ENCODE measurements around the gene LINC00632.

LINC00632 gene

DNA sequence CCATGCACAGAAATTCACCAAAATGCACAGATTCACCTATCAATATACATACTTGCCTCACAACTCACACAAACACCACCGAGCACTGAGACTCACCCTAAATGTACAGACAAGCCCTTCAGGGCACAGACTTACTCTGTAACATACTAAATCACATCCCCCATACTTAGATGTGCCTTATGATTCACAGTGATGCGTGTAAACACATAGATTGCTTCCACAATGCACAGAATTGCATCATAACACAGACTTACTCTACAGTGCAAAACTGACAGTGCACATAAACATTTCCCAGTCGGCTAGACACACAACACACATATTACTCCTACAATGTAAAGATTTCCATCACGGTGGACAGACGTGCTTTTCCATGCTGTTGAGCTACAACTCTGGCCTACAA, 6.2 kb downstream of the LINC00632 start:
- Histone ChIP-seq H3K18ac (ENCODE audit: low read length) (no peak overlapping the region), H3K4me3 (ENCODE audit: low read depth, low read length) (no peak overlapping the region), H2BK5ac (ENCODE audit: low read depth, low read length, poor library complexity) (no peak overlapping the region), H3K79me1 (ENCODE audit: low read length) (peaks cover 8% of the 10 kb centered on the region), H3K4me1 (ENCODE audit: control insufficient read depth in 1 of 2, insufficient read depth in 2 of 2, low read length in 2 of 2) (peaks cover 7 to 12% of the 10 kb centered on the region in 2 experiments), H3K4me2 (ENCODE audit: low read length) (no peak overlapping the region), H3K27me3 (ENCODE audit: insufficient read depth, low read length) (no peaks in the 10 kb centered on the region), H3K36me3 (ENCODE audit: control insufficient read depth in 1 of 2, insufficient read depth in 2 of 2, low read length in 2 of 2) (no peaks in the 10 kb centered on the region), H3K23ac (ENCODE audit: low read length) (no peak overlapping the region), H2BK120ac (ENCODE audit: insufficient read depth, low read length, poor library complexity) (no peak overlapping the region), H3K27ac (ENCODE audit: low read depth, low read length) (no peak overlapping the region), H3K9me3 (ENCODE audit: insufficient read depth, low read depth, low read length) (no peaks in the 10 kb centered on the region), H2AK5ac (ENCODE audit: low read length) (no peak overlapping the region), H3K79me2 (ENCODE audit: control insufficient read depth, insufficient read depth, low read length, poor library complexity) (no peaks in the 10 kb centered on the region), H4K8ac (ENCODE audit: low read depth, low read length) (no peak overlapping the region), H3K9ac (ENCODE audit: low read length) (no peak overlapping the region), H4K91ac (ENCODE audit: low read depth, low read length) (no peak overlapping the region), H4K12ac (ENCODE audit: low read depth, low read length) (no peak overlapping the region), H2AFZ (ENCODE audit: insufficient read depth, low read length, poor library complexity) (no peak overlapping the region), H3K14ac (ENCODE audit: low read length) (no peak overlapping the region), H2BK12ac (ENCODE audit: low read length) (no peak overlapping the region), H3K4ac (ENCODE audit: low read depth, low read length) (no peak overlapping the region)
- WGBS (ENCODE audit: extremely low coverage, insufficient coverage, insufficient read length), result no CpG with 5 or more reads among the region's 5 CpGs
- DNase-seq, result no peak

DNA sequence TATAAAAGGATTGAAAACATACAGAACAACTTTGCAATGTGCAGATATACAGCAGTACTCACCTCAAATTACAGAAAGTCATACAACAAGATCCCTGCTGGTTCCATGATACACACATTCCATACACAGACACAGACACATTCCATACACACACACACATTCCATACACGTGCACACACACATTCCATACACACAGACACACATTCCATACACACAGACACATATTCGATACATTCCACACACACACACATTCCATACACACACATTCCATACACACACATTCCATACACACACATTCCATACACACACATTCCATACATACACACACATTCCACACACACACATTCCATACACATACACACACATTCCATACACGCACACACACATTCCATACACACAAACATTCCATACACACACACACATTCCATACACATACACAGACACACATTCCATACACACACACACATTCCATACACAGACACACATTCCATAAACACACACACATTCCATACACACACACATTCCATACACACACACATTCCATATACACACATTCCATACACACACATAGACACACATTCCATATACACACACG, 13.7 kb downstream of the LINC00632 start:
- DNase-seq, result peak in 1 of 2 donors; percentile 4
- Histone ChIP-seq H3K18ac (ENCODE audit: low read length) (no peak overlapping the region), H2AK5ac (ENCODE audit: low read length) (no peak overlapping the region), H3K4me2 (ENCODE audit: low read length) (no peak overlapping the region), H3K4me3 (ENCODE audit: low read depth, low read length) (no peak overlapping the region), H2AFZ (ENCODE audit: insufficient read depth, low read length, poor library complexity) (no peak overlapping the region), H4K12ac (ENCODE audit: low read depth, low read length) (no peak overlapping the region), H3K4me1 (ENCODE audit: control insufficient read depth in 1 of 2, insufficient read depth in 2 of 2, low read length in 2 of 2) (no peaks in the 10 kb centered on the region), H3K27me3 (ENCODE audit: insufficient read depth, low read length) (no peaks in the 10 kb centered on the region), H2BK5ac (ENCODE audit: low read depth, low read length, poor library complexity) (no peak overlapping the region), H2BK120ac (ENCODE audit: insufficient read depth, low read length, poor library complexity) (no peak overlapping the region), H3K36me3 (ENCODE audit: control insufficient read depth in 1 of 2, insufficient read depth in 2 of 2, low read length in 2 of 2) (peaks cover 0 to 19% of the 10 kb centered on the region in 2 experiments), H3K14ac (ENCODE audit: low read length) (no peak overlapping the region), H4K91ac (ENCODE audit: low read depth, low read length) (no peak overlapping the region), H3K9ac (ENCODE audit: low read length) (no peak overlapping the region), H3K23ac (ENCODE audit: low read length) (no peak overlapping the region), H3K79me2 (ENCODE audit: control insufficient read depth, insufficient read depth, low read length, poor library complexity) (no peaks in the 10 kb centered on the region), H2BK12ac (ENCODE audit: low read length) (no peak overlapping the region), H3K4ac (ENCODE audit: low read depth, low read length) (no peak overlapping the region), H4K8ac (ENCODE audit: low read depth, low read length) (no peak overlapping the region), H3K27ac (ENCODE audit: low read depth, low read length) (no peak overlapping the region), H3K9me3 (ENCODE audit: insufficient read depth, low read depth, low read length) (peaks cover 1% of the 10 kb centered on the region), H3K79me1 (ENCODE audit: low read length) (no peaks in the 10 kb centered on the region)
- 40% methylated on average over 3 of the region's 4 CpGs for WGBS (ENCODE audit: extremely low coverage, insufficient coverage, insufficient read length)

DNA sequence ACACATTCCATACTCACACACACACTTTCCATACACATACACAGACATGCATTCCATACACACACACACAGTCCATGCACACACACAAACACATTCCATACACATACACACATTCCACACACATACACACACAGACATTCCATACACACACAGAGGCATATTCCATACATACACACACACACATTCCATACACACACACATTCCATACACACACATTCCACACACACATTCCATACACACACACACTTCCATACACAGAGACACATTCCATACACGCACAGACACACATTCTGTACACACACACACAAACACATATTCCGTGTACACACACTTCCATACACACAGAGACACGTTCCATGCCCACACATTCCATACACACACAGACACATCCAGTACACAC, 14.8 kb downstream of the LINC00632 start:
- Histone ChIP-seq H3K4ac (ENCODE audit: low read depth, low read length) (no peak overlapping the region), H3K79me2 (ENCODE audit: control insufficient read depth, insufficient read depth, low read length, poor library complexity) (no peaks in the 10 kb centered on the region), H3K4me3 (ENCODE audit: low read depth, low read length) (no peak overlapping the region), H4K91ac (ENCODE audit: low read depth, low read length) (no peak overlapping the region), H3K27me3 (ENCODE audit: insufficient read depth, low read length) (no peaks in the 10 kb centered on the region), H3K4me1 (ENCODE audit: control insufficient read depth in 1 of 2, insufficient read depth in 2 of 2, low read length in 2 of 2) (no peaks in the 10 kb centered on the region), H3K27ac (ENCODE audit: low read depth, low read length) (no peak overlapping the region), H3K4me2 (ENCODE audit: low read length) (no peak overlapping the region), H2BK120ac (ENCODE audit: insufficient read depth, low read length, poor library complexity) (no peak overlapping the region), H3K14ac (ENCODE audit: low read length) (no peak overlapping the region), H3K18ac (ENCODE audit: low read length) (no peak overlapping the region), H3K23ac (ENCODE audit: low read length) (no peak overlapping the region), H3K9me3 (ENCODE audit: insufficient read depth, low read depth, low read length) (peaks cover 1% of the 10 kb centered on the region), H3K79me1 (ENCODE audit: low read length) (no peaks in the 10 kb centered on the region), H2AFZ (ENCODE audit: insufficient read depth, low read length, poor library complexity) (no peak overlapping the region), H2BK12ac (ENCODE audit: low read length) (no peak overlapping the region), H3K36me3 (ENCODE audit: control insufficient read depth in 1 of 2, insufficient read depth in 2 of 2, low read length in 2 of 2) (peaks cover 0 to 19% of the 10 kb centered on the region in 2 experiments), H4K12ac (ENCODE audit: low read depth, low read length) (no peak overlapping the region), H4K8ac (ENCODE audit: low read depth, low read length) (no peak overlapping the region), H2AK5ac (ENCODE audit: low read length) (no peak overlapping the region), H2BK5ac (ENCODE audit: low read depth, low read length, poor library complexity) (no peak overlapping the region), H3K9ac (ENCODE audit: low read length) (no peak overlapping the region)
- DNase-seq, result no peak
- WGBS (ENCODE audit: extremely low coverage, insufficient coverage, insufficient read length), result no CpG with 5 or more reads among the region's 3 CpGs

DNA sequence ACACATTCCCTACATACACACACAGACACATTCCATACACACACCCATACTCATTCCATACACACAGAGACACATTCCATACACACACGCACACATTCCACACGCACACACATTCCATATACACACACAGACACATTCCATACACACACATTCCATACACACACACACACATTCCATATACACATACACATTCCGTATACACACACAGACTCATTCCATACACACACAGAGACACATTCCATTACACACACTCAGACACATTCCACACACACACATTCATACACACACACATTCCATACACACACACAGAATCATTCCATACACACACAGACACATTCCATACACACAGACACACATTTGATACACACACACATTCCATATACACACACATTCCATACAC, 15.2 kb downstream of the LINC00632 start:
- Histone ChIP-seq H3K27ac (ENCODE audit: low read depth, low read length) (no peak overlapping the region), H3K4me3 (ENCODE audit: low read depth, low read length) (no peak overlapping the region), H2BK12ac (ENCODE audit: low read length) (no peak overlapping the region), H3K36me3 (ENCODE audit: control insufficient read depth in 1 of 2, insufficient read depth in 2 of 2, low read length in 2 of 2) (peaks cover 0 to 19% of the 10 kb centered on the region in 2 experiments), H3K79me2 (ENCODE audit: control insufficient read depth, insufficient read depth, low read length, poor library complexity) (no peaks in the 10 kb centered on the region), H3K9me3 (ENCODE audit: insufficient read depth, low read depth, low read length) (peaks cover 1% of the 10 kb centered on the region), H2BK5ac (ENCODE audit: low read depth, low read length, poor library complexity) (no peak overlapping the region), H4K8ac (ENCODE audit: low read depth, low read length) (no peak overlapping the region), H3K14ac (ENCODE audit: low read length) (no peak overlapping the region), H3K27me3 (ENCODE audit: insufficient read depth, low read length) (no peaks in the 10 kb centered on the region), H4K91ac (ENCODE audit: low read depth, low read length) (no peak overlapping the region), H3K4me2 (ENCODE audit: low read length) (no peak overlapping the region), H3K79me1 (ENCODE audit: low read length) (no peaks in the 10 kb centered on the region), H2BK120ac (ENCODE audit: insufficient read depth, low read length, poor library complexity) (no peak overlapping the region), H2AK5ac (ENCODE audit: low read length) (no peak overlapping the region), H3K9ac (ENCODE audit: low read length) (no peak overlapping the region), H3K4me1 (ENCODE audit: control insufficient read depth in 1 of 2, insufficient read depth in 2 of 2, low read length in 2 of 2) (no peaks in the 10 kb centered on the region), H4K12ac (ENCODE audit: low read depth, low read length) (no peak overlapping the region), H3K4ac (ENCODE audit: low read depth, low read length) (no peak overlapping the region), H2AFZ (ENCODE audit: insufficient read depth, low read length, poor library complexity) (no peak overlapping the region), H3K18ac (ENCODE audit: low read length) (no peak overlapping the region), H3K23ac (ENCODE audit: low read length) (no peak overlapping the region)
- WGBS (ENCODE audit: extremely low coverage, insufficient coverage, insufficient read length), result 100% methylated on average over 3 of the region's 3 CpGs
- no peak for DNase-seq
